Esophagus squamous epithelium (tissue), 4 donors: Measurements from ENCODE around the gene FCAR.
"Not testable (repeated sequence)": the region's sequence is repeated elsewhere in the genome, so short reads cannot be mapped to it uniquely, and the experiment has no call there.

Source experiments
- CTCF ChIP-seq, 6 experiments: fragments of 450-650 bp in 4 of 6; fragments of 200-600 bp in 2 of 6; sonication (generic) in 2 of 6; IDR thresholded peaks; one replicate each; pipeline ENCODE4 v1.5.1; 2016 to 2019; ENCODE audit warnings: antibody characterized with exemption in 6 of 6, mild to moderate bottlenecking in 4 of 6, moderate library complexity in 4 of 6
- POLR2A ChIP-seq, 4 donors: fragments of 450-650 bp; IDR thresholded peaks; one replicate each; pipeline ENCODE4 v1.6.1; 2017; ENCODE audit warnings: antibody characterized with exemption in 4 of 4, mild to moderate bottlenecking in 4 of 4, moderate library complexity in 3 of 4

- TF ChIP-seq CTCF, POLR2A (IDR thresholded peaks at IDR 0.05): not testable (repeated sequence)
These were observed 41.5 kb upstream of the FCAR start, which contains the start of gene KIR2DS4 for GRCh38 chr19:54832496-54832895.
